GM18511 (cell line): Measurements from ENCODE around the gene TMEM239.
"Not testable (repeated sequence)": the region's sequence is repeated elsewhere in the genome, so short reads cannot be mapped to it uniquely, and the experiment has no call there.

Experiments
- ATAC-seq: cut with Tn5 transposase; IDR thresholded peaks from one replicate; pipeline ENCODE4 v1.9.1; 2021; ENCODE audit warnings: mild to moderate bottlenecking, moderate library complexity; ENCODE audit not compliant: unreplicated experiment

TMEM239 gene

GRCh38 chr20:2820084-2820895 lies 4.1 kb downstream of the TMEM239 start:
- no peak for ATAC-seq

GRCh38 chr20:2820896-2821869 lies 5.0 kb downstream of the TMEM239 start:
- no peak for ATAC-seq

GRCh38 chr20:2822073-2822472 lies 5.9 kb downstream of the TMEM239 start:
- no peak for ATAC-seq

- ATAC-seq = no peak
Measured at GRCh38 chr20:2825761-2826160, 9.6 kb downstream of the TMEM239 start.

GRCh38 chr20:2826655-2827054 lies 10.5 kb downstream of the TMEM239 start:
- no peak for ATAC-seq

- no peak for ATAC-seq
Measured at GRCh38 chr20:2829376-2829775, 13.2 kb downstream of the TMEM239 start.

GRCh38 chr20:2831206-2831605 lies 15.0 kb downstream of the TMEM239 start:
- ATAC-seq = not testable (repeated sequence)

- no peak for ATAC-seq
Measured at GRCh38 chr20:2833761-2834160, 17.6 kb downstream of the TMEM239 start.

GRCh38 chr20:2834401-2835110 lies 18.4 kb downstream of the TMEM239 start:
- no peak for ATAC-seq

GRCh38 chr20:2835331-2835796 lies 19.2 kb downstream of the TMEM239 start:
- ATAC-seq = no peak

- ATAC-seq = no peak
Measured at GRCh38 chr20:2836035-2836434, 19.9 kb downstream of the TMEM239 start.

- ATAC-seq = no peak
Measured at GRCh38 chr20:2837221-2837960, 21.2 kb downstream of the TMEM239 start.

- no peak for ATAC-seq
Measured at GRCh38 chr20:2838170-2838797, 22.1 kb downstream of the TMEM239 start.

- no peak for ATAC-seq
Measured at GRCh38 chr20:2838847-2839671, 22.9 kb downstream of the TMEM239 start.

GRCh38 chr20:2839732-2840137 lies 23.6 kb downstream of the TMEM239 start:
- ATAC-seq = no peak

GRCh38 chr20:2840138-2840966 lies 24.2 kb downstream of the TMEM239 start, which contains the start of the genes PCED1A and VPS16:
Gene PCED1A (minus strand): TSS chr20:2840655. CDS start chr20:2839912, 743 bp downstream.
Gene VPS16 (plus strand): TSS chr20:2840745. CDS start chr20:2840775, 30 bp downstream.
- peak; percentile 96 for ATAC-seq

- peak; percentile 40 for ATAC-seq
Measured at GRCh38 chr20:2840967-2841531, 24.9 kb downstream of the TMEM239 start.
